ENCODE measurements around the gene NAA50. TPM values are rescaled to one million over a fixed set of nuclear protein-coding genes. Genes with fewer than 3 reads are reported as not detected.

The NAA50 gene
- total RNA-seq, 1 experiment from 2014 or later: 156 TPM

DNA sequence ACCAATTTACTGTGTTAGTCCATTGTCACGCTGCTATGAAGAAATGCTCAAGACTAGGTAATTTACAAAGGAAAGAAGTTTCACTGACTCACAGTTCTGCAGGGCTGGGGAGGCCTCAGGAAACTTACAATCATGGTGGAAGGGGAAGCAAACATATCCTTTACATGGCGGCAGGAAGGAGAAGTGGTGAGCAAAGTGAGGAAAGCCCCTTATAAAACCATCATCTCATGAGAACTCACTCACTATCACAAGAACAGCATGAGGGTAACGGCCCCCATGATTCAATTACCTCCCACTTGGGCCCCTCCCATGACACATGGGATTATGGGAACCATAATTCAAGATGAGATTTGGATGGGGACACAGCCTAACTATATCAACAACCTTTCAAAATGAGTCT is 69.8 kb downstream of the NAA50 start:
- Mint-ChIP-seq H3K36me3 (ENCODE audit: insufficient read depth, unreplicated experiment) (peaks cover 5% of the 10 kb centered on the region), H3K4me1 (ENCODE audit: low read depth, unreplicated experiment) (no peaks in the 10 kb centered on the region), H3K27ac (ENCODE audit: unreplicated experiment) (no peak overlapping the region), H3K27me3 (ENCODE audit: unreplicated experiment) (no peaks in the 10 kb centered on the region), H3K9me3 (ENCODE audit: low read depth, unreplicated experiment) (peaks cover 3% of the 10 kb centered on the region), H3K4me3 (ENCODE audit: low read depth, unreplicated experiment) (no peak overlapping the region)
- BruUV-seq (replicated peaks): no TSS peak
- TF ChIP-seq, protein P1, sequence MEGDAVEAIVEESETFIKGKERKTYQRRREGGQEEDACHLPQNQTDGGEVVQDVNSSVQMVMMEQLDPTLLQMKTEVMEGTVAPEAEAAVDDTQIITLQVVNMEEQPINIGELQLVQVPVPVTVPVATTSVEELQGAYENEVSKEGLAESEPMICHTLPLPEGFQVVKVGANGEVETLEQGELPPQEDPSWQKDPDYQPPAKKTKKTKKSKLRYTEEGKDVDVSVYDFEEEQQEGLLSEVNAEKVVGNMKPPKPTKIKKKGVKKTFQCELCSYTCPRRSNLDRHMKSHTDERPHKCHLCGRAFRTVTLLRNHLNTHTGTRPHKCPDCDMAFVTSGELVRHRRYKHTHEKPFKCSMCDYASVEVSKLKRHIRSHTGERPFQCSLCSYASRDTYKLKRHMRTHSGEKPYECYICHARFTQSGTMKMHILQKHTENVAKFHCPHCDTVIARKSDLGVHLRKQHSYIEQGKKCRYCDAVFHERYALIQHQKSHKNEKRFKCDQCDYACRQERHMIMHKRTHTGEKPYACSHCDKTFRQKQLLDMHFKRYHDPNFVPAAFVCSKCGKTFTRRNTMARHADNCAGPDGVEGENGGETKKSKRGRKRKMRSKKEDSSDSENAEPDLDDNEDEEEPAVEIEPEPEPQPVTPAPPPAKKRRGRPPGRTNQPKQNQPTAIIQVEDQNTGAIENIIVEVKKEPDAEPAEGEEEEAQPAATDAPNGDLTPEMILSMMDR (IDR thresholded peaks at IDR 0.05; ENCODE audit: unreplicated experiment): no peak
- intact Hi-C loops (cut with micrococcal nuclease; ENCODE audit: unreplicated experiment): no loop called here
- CTCF ChIA-PET: no interaction called here
- no peak for DNase-seq

DNA sequence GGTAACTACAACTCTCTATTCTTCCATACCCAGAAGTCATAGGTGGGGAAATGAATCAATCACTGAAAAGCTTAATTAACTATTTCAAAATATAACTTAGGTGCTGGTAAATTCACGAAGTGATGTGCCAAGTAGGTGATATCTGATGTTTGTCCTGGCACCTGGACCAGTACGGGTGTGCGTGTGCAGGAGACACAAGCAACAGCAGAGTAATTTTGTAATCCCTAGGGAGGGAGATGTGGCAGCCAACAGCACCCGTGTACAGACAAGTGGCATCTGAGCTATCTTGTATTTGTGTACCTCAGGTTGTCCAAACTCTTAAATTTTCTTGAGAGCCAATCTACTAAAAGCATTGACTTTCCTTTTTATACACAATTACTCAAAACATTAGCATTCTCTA is 72.5 kb downstream of the NAA50 start:
- no peak for DNase-seq
- no peaks in the 10 kb centered on the region for H3K27me3 Mint-ChIP-seq (ENCODE audit: unreplicated experiment)
- CTCF ChIA-PET: no interaction called here
- H3K4me3 Mint-ChIP-seq (ENCODE audit: low read depth, unreplicated experiment): no peak overlapping the region
- no peak overlapping the region for H3K27ac Mint-ChIP-seq (ENCODE audit: unreplicated experiment)
- no peaks in the 10 kb centered on the region for H3K9me3 Mint-ChIP-seq (ENCODE audit: low read depth, unreplicated experiment)
- H3K4me1 Mint-ChIP-seq (ENCODE audit: low read depth, unreplicated experiment): no peaks in the 10 kb centered on the region
- no TSS peak for BruUV-seq (replicated peaks)
- peaks cover 5% of the 10 kb centered on the region for H3K36me3 Mint-ChIP-seq (ENCODE audit: insufficient read depth, unreplicated experiment)
- intact Hi-C loops (cut with micrococcal nuclease; ENCODE audit: unreplicated experiment): no loop called here
- TF ChIP-seq, protein P1 (IDR thresholded peaks at IDR 0.05; ENCODE audit: unreplicated experiment): no peak

DNA sequence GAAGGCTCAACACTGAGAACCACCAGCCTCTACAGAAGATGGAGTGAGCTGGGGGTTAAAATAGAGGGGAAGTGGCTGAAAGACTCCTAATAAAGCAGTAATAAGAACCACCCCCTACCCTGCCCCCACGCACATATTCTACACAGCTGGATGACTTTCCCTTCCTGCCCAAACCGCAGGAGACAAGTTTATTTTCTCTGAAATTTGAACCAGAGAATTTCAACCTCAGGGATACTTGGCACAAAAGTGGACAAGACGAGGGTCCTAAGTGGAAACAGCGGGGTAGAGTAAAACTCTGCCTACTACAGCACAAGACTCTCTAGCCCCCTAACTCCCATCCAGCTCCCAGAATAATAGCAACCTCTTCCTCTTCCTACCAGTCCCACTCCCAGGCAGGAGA is 78.0 kb downstream of the NAA50 start:
- TF ChIP-seq, protein P1 (IDR thresholded peaks at IDR 0.05; ENCODE audit: unreplicated experiment): no peak
- Mint-ChIP-seq H3K4me3 (ENCODE audit: low read depth, unreplicated experiment) (no peak overlapping the region), H3K4me1 (ENCODE audit: low read depth, unreplicated experiment) (peaks cover 17% of the 10 kb centered on the region), H3K27ac (ENCODE audit: unreplicated experiment) (no peak overlapping the region), H3K9me3 (ENCODE audit: low read depth, unreplicated experiment) (no peaks in the 10 kb centered on the region), H3K27me3 (ENCODE audit: unreplicated experiment) (no peaks in the 10 kb centered on the region), H3K36me3 (ENCODE audit: insufficient read depth, unreplicated experiment) (peaks cover 5% of the 10 kb centered on the region)
- CTCF ChIA-PET: no interaction called here
- DNase-seq: no peak
- no TSS peak for BruUV-seq (replicated peaks)
- intact Hi-C loops (cut with micrococcal nuclease; ENCODE audit: unreplicated experiment): no loop called here

Other genes starting within 250 kb of the NAA50 start
- 20.0 and 21.9 TPM in 2 replicates for gene SPICE1, start 231.1 kb downstream of the NAA50 start, total RNA-seq (2022)
- 0.87 and 1.5 TPM in 2 replicates for gene SIDT1, start 213.7 kb downstream of the NAA50 start, total RNA-seq (2022)
- gene USF3, start 49.6 kb downstream of the NAA50 start, total RNA-seq (2022): 10.2 and 10.7 TPM in 2 replicates
- gene ATP6V1A, start 786 bp upstream of the NAA50 start, total RNA-seq (2022): 56.6 and 65.2 TPM in 2 replicates
- gene GRAMD1C, start 92.5 kb upstream of the NAA50 start, total RNA-seq (2022): 5.0 and 6.3 TPM in 2 replicates
- gene ZDHHC23, start 201.8 kb upstream of the NAA50 start, total RNA-seq (2022): 17.8 and 22.0 TPM in 2 replicates